NCI-H1417 (cell line): ENCODE results near the gene MIS18BP1.
"Not testable (repeated sequence)": the region's sequence is repeated elsewhere in the genome, so short reads cannot be mapped to it uniquely, and the experiment has no call there.

Experiments
- DNase-seq, 3 experiments: peaks; one replicate each; lab custom pipeline; 2025; lab: John Stamatoyannopoulos, UW

The MIS18BP1 gene

DNA sequence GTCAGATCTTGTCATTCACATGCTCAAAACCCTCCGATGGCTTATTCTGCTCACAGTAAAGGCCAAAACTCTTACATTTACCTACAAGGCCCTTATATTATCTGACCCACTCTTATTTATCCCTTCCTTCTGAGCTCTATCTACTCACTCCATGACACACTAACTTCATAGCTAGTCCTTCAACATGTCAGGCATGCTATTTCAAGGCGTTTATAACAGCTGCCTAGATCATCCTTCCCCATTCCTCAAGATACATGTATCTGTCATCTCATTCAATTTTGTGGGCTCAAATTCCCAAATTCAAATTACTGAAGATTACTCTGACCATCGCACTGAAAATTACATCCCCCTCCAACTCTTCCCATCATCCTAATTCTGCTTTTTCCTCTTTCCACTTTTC, 6.9 kb downstream of the MIS18BP1 start:
- DNase-seq, result no peak

DNA sequence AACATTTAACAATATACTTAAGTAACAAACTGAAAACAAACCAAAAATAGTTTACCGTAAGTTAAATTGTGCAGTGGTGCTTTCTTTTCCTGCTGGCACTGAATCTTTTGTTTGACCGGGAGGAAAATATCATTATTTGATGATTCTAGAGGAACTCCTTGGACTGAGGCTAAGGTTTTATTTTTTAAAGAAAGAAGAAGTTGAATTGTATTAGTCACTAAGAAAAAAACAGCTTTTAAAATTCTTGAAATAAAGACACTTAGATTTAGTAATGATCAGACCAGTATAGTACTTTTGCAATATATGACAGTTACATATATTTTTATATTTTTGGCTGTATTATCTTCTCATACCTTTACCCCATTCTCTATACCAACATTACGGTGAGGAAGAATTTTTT, 10.3 kb downstream of the MIS18BP1 start:
- no peak for DNase-seq

GRCh38 chr14:45238988-45239387, 14.0 kb downstream of the MIS18BP1 start:
- DNase-seq, result peak in 1 of 3 experiments; percentile 19

GRCh38 chr14:45227566-45227965, 25.4 kb downstream of the MIS18BP1 start:
- DNase-seq, result no peak

GRCh38 chr14:45222485-45223262, 30.3 kb downstream of the MIS18BP1 start:
- DNase-seq, result no peak

DNA sequence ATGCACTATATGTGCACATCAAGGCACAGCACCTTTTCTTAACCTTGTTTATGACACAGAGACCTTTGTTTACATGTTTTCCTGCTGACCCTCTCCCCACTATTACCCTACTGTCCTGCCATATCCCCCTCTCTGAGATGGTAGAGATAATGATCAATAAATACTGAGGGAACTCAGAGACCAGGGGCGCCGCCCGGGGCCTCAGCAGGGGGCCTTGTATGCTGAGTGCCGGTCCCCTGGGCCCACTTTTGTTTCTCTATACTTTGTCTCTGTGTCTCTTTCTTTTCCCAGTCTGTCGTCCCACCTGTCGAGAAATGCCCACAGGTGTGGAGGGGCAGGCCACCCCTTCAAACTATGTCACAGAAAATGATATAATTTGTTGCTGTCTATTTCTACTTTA, 38.7 kb downstream of the MIS18BP1 start:
- DNase-seq, result not testable (repeated sequence)

- not testable (repeated sequence) for DNase-seq
These were observed 39.3 kb downstream of the MIS18BP1 start for GRCh38 chr14:45213716-45214115.

DNA sequence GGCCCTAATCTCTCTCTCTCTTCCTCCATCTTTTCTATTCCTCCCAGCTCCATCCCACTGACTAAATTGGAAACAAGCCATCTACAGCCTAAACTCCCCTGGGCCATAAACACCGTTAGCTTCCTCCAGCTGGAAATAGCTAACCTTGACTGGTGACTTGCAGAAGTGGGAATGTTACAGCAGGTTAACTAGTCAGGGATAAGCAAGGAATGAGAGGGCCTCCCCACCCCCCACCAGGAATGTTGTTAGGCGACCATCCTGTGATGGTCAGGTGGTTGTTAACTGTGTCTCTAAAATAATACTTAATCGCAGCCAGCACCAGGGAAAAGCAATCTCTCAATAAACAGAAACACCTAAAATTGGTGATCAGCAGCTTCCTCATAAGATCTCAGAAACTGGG, 40.8 kb downstream of the MIS18BP1 start:
- DNase-seq, result no peak

GRCh38 chr14:45211295-45211694, 41.7 kb downstream of the MIS18BP1 start:
- no peak for DNase-seq

- DNase-seq, result no peak
These were observed 42.8 kb downstream of the MIS18BP1 start for GRCh38 chr14:45210159-45210558.

- DNase-seq, result no peak
These were observed 48.8 kb downstream of the MIS18BP1 start for GRCh38 chr14:45204241-45204640.

- DNase-seq, result peak in 1 of 3 experiments; percentile 8
These were observed 51.1 kb downstream of the MIS18BP1 start for GRCh38 chr14:45201905-45202304.

GRCh38 chr14:45199230-45199629, 53.8 kb downstream of the MIS18BP1 start:
- DNase-seq, result no peak

GRCh38 chr14:45198551-45198950, 54.5 kb downstream of the MIS18BP1 start:
- DNase-seq, result no peak

- no peak for DNase-seq
These were observed 58.0 kb downstream of the MIS18BP1 start for GRCh38 chr14:45194964-45195363.

DNA sequence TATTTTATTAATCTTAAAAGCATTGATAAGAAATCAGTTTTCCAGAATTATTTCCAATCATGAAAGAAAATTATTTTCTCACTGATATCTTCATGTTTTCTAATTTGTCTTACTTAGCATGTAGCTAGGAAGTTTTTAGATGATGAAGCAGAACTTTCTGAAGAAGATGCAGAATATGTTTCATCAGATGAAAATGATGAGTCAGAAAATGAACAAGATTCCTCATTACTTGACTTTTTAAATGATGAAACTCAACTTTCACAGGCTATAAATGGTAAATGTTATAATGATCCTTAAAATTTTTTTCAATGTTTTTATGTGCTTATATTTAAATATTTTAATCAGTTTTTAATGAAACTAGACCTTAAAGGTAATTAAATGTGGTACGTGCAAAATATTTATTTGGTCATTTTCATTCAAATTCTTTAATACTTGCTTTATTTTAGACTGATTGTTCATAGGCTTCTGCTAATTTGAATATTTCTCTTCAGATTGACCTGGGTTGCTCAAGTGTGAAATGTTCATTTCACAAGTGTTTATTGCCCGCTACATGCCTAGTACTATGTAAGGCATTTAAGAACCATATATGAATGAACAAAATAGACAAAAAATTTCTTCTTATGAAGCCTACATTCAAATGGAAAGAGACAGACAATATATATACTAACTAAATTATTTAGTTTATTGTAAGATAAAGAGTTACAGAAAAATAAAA, 67.7 kb downstream of the MIS18BP1 start:
- DNase-seq, result no peak

- DNase-seq, result no peak
These were observed 71.2 kb downstream of the MIS18BP1 start for GRCh38 chr14:45181806-45182205.

- no peak for DNase-seq
These were observed 71.7 kb downstream of the MIS18BP1 start for GRCh38 chr14:45181329-45181728.

DNA sequence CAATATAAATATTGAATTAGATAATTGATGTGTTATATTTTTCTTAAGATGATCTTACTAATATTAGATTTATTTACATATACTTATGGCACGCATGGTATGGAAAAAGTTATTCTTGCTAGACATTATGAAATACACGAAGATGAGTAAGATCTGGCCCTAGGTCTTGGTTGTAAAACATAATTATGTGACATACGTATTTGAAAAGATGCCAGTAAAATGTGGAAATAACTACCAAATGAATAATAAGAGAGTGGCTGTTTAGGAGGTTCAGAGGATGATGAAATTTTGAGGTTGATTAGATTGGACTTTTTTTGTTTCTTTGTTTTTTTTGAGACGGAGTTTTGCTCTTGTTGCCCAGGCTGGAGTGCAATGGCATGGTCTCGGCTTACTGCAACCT, 75.9 kb downstream of the MIS18BP1 start:
- DNase-seq, result no peak

- no peak for DNase-seq
These were observed 83.1 kb downstream of the MIS18BP1 start for GRCh38 chr14:45169906-45170305.

GRCh38 chr14:45156067-45156466, 96.9 kb downstream of the MIS18BP1 start:
- DNase-seq, result no peak
